Nephron (organoid): ENCODE measurements around the gene MPRIP.

Experiments used
- H3K27ac Mint-ChIP-seq, 3 experiments: 2 replicates each; pipeline ENCODE4 v1.8.0; 2020; ENCODE audit warnings: mixed read lengths in 3 of 3, mild to moderate bottlenecking in 2 of 3, moderate library complexity in 1 of 3
- H3K27me3 Mint-ChIP-seq: 2 replicates; pipeline ENCODE4 v1.8.0; 2021; ENCODE audit warnings: low read depth, mild to moderate bottlenecking, moderate library complexity, mixed read lengths
- H3K36me3 Mint-ChIP-seq: 2 replicates; pipeline ENCODE4 v1.8.0; 2020; ENCODE audit warnings: low read depth, mixed read lengths
- H3K4me1 Mint-ChIP-seq: 2 replicates; pipeline ENCODE4 v1.8.0; 2020; ENCODE audit warnings: mixed read lengths
- H3K4me3 Mint-ChIP-seq, 3 experiments: 2 replicates each; pipeline ENCODE4 v1.8.0; 2020; ENCODE audit warnings: mild to moderate bottlenecking in 3 of 3, mixed read lengths in 3 of 3, moderate library complexity in 2 of 3
- H3K9me3 Mint-ChIP-seq: 2 replicates; pipeline ENCODE4 v1.8.0; 2020; ENCODE audit warnings: mixed read lengths
- TF ChIP-seq, protein P1 (sequence below), 3 experiments: fragments of 200-600 bp; sonication (generic); IDR thresholded peaks; one replicate each; pipeline ENCODE4 v1.5.0; 2021; ENCODE audit warnings: antibody characterized with exemption in 3 of 3; ENCODE audit not compliant: unreplicated experiment in 3 of 3

Gene MPRIP

DNA sequence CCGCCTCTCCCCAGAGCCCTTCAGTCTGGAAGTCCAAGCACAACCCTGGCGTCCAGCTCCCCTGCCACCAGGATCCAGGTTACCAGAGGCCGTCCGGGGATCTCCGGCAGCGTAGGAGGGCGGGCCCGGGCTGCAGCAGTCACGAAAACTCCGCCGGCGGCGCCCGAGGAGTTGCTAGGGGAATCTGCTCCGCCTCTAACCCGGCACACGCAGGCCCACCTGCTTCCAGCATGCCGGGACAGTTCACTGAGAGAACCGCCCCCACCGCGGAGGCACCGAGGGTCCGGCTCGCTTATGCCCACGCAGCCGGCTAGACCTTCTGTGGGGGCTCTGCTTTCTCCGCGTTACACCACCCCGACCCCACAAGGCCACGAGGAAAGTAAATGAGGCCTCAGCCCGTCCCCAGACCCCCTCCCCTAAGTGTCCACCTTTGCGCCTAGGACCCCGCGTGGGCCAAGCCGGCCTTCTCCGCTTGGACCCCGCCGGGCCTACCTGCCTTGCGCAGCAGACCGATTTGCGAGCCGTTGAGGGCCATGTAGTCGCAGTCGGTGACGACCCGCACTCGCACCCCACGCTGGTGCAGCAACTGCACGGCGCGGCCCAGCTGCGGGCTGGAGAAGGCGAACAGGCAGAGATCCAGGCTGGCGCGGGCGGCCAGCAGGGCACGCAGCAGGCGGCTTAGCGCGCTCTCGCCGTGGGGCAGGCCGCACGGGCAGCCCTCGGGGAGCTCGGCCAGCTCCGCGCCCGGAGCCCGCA lies 163.3 kb downstream of the MPRIP start:
- Mint-ChIP-seq H3K4me1 (peaks cover 11% of the 10 kb centered on the region), H3K9me3 (no peaks in the 10 kb centered on the region), H3K27me3 (no peaks in the 10 kb centered on the region), H3K4me3 (no peak overlapping the region), H3K36me3 (no peaks in the 10 kb centered on the region), H3K27ac (no peak overlapping the region)
- TF ChIP-seq, protein P1, sequence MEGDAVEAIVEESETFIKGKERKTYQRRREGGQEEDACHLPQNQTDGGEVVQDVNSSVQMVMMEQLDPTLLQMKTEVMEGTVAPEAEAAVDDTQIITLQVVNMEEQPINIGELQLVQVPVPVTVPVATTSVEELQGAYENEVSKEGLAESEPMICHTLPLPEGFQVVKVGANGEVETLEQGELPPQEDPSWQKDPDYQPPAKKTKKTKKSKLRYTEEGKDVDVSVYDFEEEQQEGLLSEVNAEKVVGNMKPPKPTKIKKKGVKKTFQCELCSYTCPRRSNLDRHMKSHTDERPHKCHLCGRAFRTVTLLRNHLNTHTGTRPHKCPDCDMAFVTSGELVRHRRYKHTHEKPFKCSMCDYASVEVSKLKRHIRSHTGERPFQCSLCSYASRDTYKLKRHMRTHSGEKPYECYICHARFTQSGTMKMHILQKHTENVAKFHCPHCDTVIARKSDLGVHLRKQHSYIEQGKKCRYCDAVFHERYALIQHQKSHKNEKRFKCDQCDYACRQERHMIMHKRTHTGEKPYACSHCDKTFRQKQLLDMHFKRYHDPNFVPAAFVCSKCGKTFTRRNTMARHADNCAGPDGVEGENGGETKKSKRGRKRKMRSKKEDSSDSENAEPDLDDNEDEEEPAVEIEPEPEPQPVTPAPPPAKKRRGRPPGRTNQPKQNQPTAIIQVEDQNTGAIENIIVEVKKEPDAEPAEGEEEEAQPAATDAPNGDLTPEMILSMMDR (IDR thresholded peaks at IDR 0.05; ENCODE audit: unreplicated experiment in 3 of 3), result no peak

DNA sequence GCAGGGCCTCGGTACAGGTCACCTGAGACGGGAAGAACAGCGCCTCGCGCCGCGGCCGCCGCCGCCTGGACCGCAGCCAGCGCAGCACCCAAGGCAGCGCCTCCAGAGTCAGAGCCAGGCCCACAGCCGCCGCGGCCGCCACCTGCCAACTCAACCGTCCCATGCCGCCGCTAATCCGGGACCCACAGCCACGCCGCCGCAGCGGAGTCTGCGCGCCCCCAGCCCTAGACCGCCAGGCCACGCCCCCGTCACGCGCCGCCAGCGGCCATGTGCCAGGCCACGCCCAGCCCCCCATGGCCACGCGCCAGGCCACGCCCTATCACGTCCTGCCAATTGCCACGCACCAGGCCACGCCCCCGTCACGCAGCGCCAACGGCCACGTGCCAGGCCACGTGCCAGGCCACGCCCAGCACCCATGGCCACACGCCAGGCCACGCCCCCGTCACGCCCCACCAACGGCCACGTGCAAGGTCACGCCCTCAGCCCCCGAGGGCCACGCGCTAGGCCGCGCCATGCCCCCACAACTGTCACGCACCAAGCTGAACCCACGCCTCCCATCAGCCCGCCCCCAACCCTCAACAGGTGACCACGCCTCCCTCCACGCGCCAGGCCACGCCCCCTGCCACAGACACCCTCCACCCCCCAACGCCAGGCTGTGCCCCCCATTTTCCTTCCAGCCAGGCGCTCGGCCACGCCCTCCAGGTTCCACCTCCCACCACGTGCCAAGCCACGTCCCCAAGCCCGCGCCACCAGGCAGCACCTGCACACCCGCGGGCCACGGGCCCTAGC lies 164.1 kb downstream of the MPRIP start, which contains the start of gene PLD6:
Gene PLD6 (minus strand): TSS at position 210 of the 789 bp plus-strand sequence. CDS start 47 bp downstream, at position 163.
- TF ChIP-seq, protein P1 (IDR thresholded peaks at IDR 0.05; ENCODE audit: unreplicated experiment in 3 of 3), result no peak
- no peak within 1 kb of the TSS for H3K4me3 Mint-ChIP-seq
- no peaks in the 10 kb centered on the region for H3K9me3 Mint-ChIP-seq
- H3K36me3 Mint-ChIP-seq, result peaks cover 3% of the 10 kb centered on the region
- H3K27me3 Mint-ChIP-seq, result no peaks in the 10 kb centered on the region
- no peak within 1 kb of the TSS for H3K27ac Mint-ChIP-seq
- peaks cover 3% of the 10 kb centered on the region for H3K4me1 Mint-ChIP-seq

DNA sequence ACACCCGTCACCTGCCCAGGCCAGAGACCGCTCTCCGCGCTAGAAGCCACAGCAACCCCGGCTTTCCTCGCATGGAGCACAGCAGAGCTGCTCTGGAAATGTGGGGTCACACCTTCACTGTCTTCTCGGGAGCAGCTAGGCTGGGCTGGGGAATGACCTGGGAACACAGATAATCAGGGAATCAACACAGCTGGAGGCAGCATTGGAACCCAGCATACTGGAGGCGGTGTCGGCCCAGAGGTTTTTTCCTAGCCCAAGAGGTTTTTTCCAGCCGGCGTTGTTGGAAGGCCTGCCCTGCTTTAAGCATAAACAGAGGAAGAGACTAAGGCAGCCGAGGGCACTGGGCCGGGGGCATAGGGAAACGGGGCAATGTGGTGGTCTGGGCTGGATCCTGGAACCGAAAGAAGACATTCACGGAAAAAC lies 164.7 kb downstream of the MPRIP start:
- H3K4me1 Mint-ChIP-seq, result no peaks in the 10 kb centered on the region
- no peak overlapping the region for H3K4me3 Mint-ChIP-seq
- TF ChIP-seq, protein P1 (IDR thresholded peaks at IDR 0.05; ENCODE audit: unreplicated experiment in 3 of 3), result no peak
- H3K27ac Mint-ChIP-seq, result no peak overlapping the region
- no peaks in the 10 kb centered on the region for H3K27me3 Mint-ChIP-seq
- peaks cover 4% of the 10 kb centered on the region for H3K36me3 Mint-ChIP-seq
- H3K9me3 Mint-ChIP-seq, result no peaks in the 10 kb centered on the region

DNA sequence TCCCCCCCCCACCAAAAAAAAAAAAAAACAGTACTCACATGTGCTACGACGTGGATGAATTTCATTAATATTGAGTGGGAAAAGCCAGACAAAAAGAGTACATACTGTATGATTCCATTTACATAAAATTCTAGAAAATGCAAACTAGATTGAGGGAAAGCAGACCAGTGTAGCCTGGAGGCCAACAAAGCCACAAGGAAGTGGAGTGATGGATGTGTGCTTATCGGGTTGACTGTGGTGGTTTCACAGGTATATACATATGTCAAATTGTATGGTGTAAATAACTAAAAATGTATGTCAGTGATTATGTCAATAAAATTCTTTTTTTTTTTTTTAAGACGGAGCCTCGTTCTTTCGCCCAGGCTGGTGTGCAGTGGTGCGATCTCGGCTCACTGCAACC lies 165.7 kb downstream of the MPRIP start:
- Mint-ChIP-seq H3K27me3 (no peaks in the 10 kb centered on the region), H3K9me3 (no peaks in the 10 kb centered on the region), H3K36me3 (peaks cover 8% of the 10 kb centered on the region), H3K4me3 (no peak overlapping the region), H3K4me1 (no peaks in the 10 kb centered on the region), H3K27ac (no peak overlapping the region)
- TF ChIP-seq, protein P1 (IDR thresholded peaks at IDR 0.05; ENCODE audit: unreplicated experiment in 3 of 3), result no peak

DNA sequence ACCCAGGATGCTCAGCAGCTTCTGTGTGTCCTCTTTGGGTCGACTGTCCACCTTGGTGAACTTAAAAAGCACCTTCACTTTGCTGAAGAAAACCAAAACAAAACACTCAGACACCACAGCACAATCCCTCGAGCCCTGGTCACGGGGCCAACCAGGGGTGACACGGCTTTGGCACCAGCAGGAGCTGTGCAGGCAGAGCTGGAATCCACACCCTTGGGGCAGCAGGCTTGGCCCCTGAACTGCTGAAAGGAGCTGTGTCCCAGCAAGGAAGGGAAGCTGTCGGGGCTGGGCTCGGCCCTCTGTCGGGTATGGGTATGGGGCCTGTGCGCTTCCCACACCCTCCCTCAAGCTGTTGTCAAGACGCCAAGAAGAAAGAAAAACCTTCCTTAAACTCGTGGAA lies 171.5 kb downstream of the MPRIP start:
- H3K27ac Mint-ChIP-seq, result no peak overlapping the region
- H3K36me3 Mint-ChIP-seq, result peaks cover 36% of the 10 kb centered on the region
- H3K4me1 Mint-ChIP-seq, result no peaks in the 10 kb centered on the region
- H3K9me3 Mint-ChIP-seq, result no peaks in the 10 kb centered on the region
- no peaks in the 10 kb centered on the region for H3K27me3 Mint-ChIP-seq
- H3K4me3 Mint-ChIP-seq, result no peak overlapping the region
- TF ChIP-seq, protein P1 (IDR thresholded peaks at IDR 0.05; ENCODE audit: unreplicated experiment in 3 of 3), result no peak
